ENCODE measurements around the gene PROK1.

Gene PROK1

GRCh38 chr1:110501488-110502132 is 50.7 kb downstream of the PROK1 start:
- H2AFZ ChIP-seq (ENCODE audit: low read length), result no peak overlapping the region
- H3K4me1 ChIP-seq (ENCODE audit: insufficient read depth, low read length, severe bottlenecking), result no peaks in the 10 kb centered on the region
- H3K4me3 ChIP-seq (ENCODE audit: low read depth, low read length, poor library complexity, severe bottlenecking), result no peak overlapping the region
- H3K36me3 ChIP-seq (ENCODE audit: insufficient read depth, low read length), result no peaks in the 10 kb centered on the region
- no peaks in the 10 kb centered on the region for H3K9me2 ChIP-seq (ENCODE audit: low read depth, low read length)
- no peaks in the 10 kb centered on the region for H3K9me3 ChIP-seq (ENCODE audit: low read length)
- H3K4me2 ChIP-seq (ENCODE audit: low read length), result no peak overlapping the region
- no peak for TF ChIP-seq EZH2 (IDR thresholded peaks at IDR 0.05; ENCODE audit: borderline replicate concordance, low read length)
- TF ChIP-seq, protein P1, sequence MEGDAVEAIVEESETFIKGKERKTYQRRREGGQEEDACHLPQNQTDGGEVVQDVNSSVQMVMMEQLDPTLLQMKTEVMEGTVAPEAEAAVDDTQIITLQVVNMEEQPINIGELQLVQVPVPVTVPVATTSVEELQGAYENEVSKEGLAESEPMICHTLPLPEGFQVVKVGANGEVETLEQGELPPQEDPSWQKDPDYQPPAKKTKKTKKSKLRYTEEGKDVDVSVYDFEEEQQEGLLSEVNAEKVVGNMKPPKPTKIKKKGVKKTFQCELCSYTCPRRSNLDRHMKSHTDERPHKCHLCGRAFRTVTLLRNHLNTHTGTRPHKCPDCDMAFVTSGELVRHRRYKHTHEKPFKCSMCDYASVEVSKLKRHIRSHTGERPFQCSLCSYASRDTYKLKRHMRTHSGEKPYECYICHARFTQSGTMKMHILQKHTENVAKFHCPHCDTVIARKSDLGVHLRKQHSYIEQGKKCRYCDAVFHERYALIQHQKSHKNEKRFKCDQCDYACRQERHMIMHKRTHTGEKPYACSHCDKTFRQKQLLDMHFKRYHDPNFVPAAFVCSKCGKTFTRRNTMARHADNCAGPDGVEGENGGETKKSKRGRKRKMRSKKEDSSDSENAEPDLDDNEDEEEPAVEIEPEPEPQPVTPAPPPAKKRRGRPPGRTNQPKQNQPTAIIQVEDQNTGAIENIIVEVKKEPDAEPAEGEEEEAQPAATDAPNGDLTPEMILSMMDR (IDR thresholded peaks at IDR 0.05; ENCODE audit: low read length), result no peak
- no peaks in the 10 kb centered on the region for H4K20me1 ChIP-seq (ENCODE audit: insufficient read depth, low read length)
- H3F3A ChIP-seq (ENCODE audit: insufficient read depth, low read length), result no peaks in the 10 kb centered on the region
- no peak overlapping the region for H3K27ac ChIP-seq (ENCODE audit: low read depth, low read length, poor library complexity, severe bottlenecking)
- no peaks in the 10 kb centered on the region; the same call in 1 of the 2 replicates for H3K27me3 ChIP-seq (ENCODE audit: insufficient read depth, low read length)
- H3K9ac ChIP-seq (ENCODE audit: low read length), result no peak overlapping the region
- H3K79me2 ChIP-seq (ENCODE audit: insufficient read depth, low read length), result no peaks in the 10 kb centered on the region

DNA sequence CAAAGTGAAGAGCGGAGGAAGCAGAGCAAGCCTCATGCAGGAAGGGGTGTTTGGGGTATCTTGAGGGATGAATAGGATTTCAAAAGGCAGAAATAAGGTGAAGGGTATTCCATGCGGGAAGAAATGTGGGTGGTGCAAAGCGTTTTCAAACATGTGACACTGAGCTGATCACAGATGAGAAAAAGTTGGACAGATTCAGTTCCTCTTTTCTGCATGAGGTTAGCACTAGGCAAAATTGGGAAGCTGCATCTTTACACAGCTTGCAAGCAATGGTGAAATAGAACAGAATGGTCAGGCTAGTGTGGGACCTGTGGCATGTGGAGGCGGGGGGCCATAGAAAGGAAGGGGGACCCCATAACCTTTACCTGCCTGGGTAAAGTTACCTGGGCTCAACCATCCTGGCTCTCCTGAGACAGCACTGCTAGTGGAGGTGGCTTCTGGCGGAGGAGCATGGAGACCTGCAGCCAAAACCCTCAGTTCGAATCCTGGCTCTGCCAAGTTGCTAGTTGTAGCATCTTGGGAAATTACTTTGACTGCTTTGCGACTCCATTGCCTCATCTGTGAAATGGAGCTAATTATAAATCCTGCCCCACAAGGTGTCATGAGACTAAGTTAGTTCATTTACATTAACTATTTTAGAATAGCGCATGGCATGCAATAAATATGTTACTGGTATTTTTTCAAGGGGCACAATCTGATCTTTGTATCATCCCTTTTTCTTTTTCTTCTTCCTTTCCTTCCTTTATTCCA is 51.6 kb downstream of the PROK1 start:
- Histone ChIP-seq H3F3A (ENCODE audit: insufficient read depth, low read length) (no peaks in the 10 kb centered on the region), H2AFZ (ENCODE audit: low read length) (no peak overlapping the region), H3K4me1 (ENCODE audit: insufficient read depth, low read length, severe bottlenecking) (no peaks in the 10 kb centered on the region), H4K20me1 (ENCODE audit: insufficient read depth, low read length) (no peaks in the 10 kb centered on the region), H3K4me3 (ENCODE audit: low read depth, low read length, poor library complexity, severe bottlenecking) (no peak overlapping the region), H3K79me2 (ENCODE audit: insufficient read depth, low read length) (no peaks in the 10 kb centered on the region), H3K9me2 (ENCODE audit: low read depth, low read length) (no peaks in the 10 kb centered on the region), H3K9me3 (ENCODE audit: low read length) (no peaks in the 10 kb centered on the region), H3K36me3 (ENCODE audit: insufficient read depth, low read length) (no peaks in the 10 kb centered on the region), H3K4me2 (ENCODE audit: low read length) (no peak overlapping the region), H3K27me3 (ENCODE audit: insufficient read depth, low read length) (no peaks in the 10 kb centered on the region; the same call in 1 of the 2 replicates), H3K27ac (ENCODE audit: low read depth, low read length, poor library complexity, severe bottlenecking) (no peak overlapping the region), H3K9ac (ENCODE audit: low read length) (no peak overlapping the region)
- TF ChIP-seq, protein P1 (IDR thresholded peaks at IDR 0.05; ENCODE audit: low read length), result no peak
- no peak for TF ChIP-seq EZH2 (IDR thresholded peaks at IDR 0.05; ENCODE audit: borderline replicate concordance, low read length)

- Histone ChIP-seq H3F3A (ENCODE audit: insufficient read depth, low read length) (no peaks in the 10 kb centered on the region), H3K79me2 (ENCODE audit: insufficient read depth, low read length) (no peaks in the 10 kb centered on the region), H3K9ac (ENCODE audit: low read length) (no peak overlapping the region), H3K27ac (ENCODE audit: low read depth, low read length, poor library complexity, severe bottlenecking) (no peak overlapping the region), H3K27me3 (ENCODE audit: insufficient read depth, low read length) (no peaks in the 10 kb centered on the region; the same call in 1 of the 2 replicates), H3K4me2 (ENCODE audit: low read length) (no peak overlapping the region), H4K20me1 (ENCODE audit: insufficient read depth, low read length) (no peaks in the 10 kb centered on the region), H3K4me1 (ENCODE audit: insufficient read depth, low read length, severe bottlenecking) (no peaks in the 10 kb centered on the region), H3K9me2 (ENCODE audit: low read depth, low read length) (no peaks in the 10 kb centered on the region), H3K36me3 (ENCODE audit: insufficient read depth, low read length) (no peaks in the 10 kb centered on the region), H3K9me3 (ENCODE audit: low read length) (no peaks in the 10 kb centered on the region), H3K4me3 (ENCODE audit: low read depth, low read length, poor library complexity, severe bottlenecking) (no peak overlapping the region), H2AFZ (ENCODE audit: low read length) (no peak overlapping the region)
- TF ChIP-seq, protein P1 (IDR thresholded peaks at IDR 0.05; ENCODE audit: low read length), result no peak
These were observed 52.5 kb downstream of the PROK1 start for GRCh38 chr1:110503471-110503870.
